ENCODE data around the gene LRMDA. TPM values are rescaled to one million over a fixed set of nuclear protein-coding genes. Genes with fewer than 3 reads are reported as not detected.

The LRMDA gene
- 0.12 and 0.17 TPM in 2 replicates for total RNA-seq

GRCh38 chr10:75431180-75432111 is at the start of gene LRMDA:
TSS of gene LRMDA (plus strand) at chr10:75431624.

GRCh38 chr10:75401569-75402485 is 29.6 kb upstream of the LRMDA start, which contains the start of gene ZNF503:
TSS of gene ZNF503 (minus strand) at chr10:75401764. CDS start at chr10:75401419, 345 bp downstream.

Other genes with a start within 250 kb of the LRMDA start
- 158 and 179 TPM in 2 replicates for gene VDAC2, start 220.8 kb upstream of the LRMDA start, total RNA-seq
- 5.8 and 12.0 TPM in 2 replicates for gene COMTD1, start 195.7 kb upstream of the LRMDA start, total RNA-seq
- 23.7 and 54.5 TPM in 2 replicates for gene ZNF503, start 29.9 kb upstream of the LRMDA start, total RNA-seq